Measurements from ENCODE around the gene TRIM41.
"Not testable (repeated sequence)": the region's sequence is repeated elsewhere in the genome, so short reads cannot be mapped to it uniquely, and the experiment has no call there.

TRIM41 gene

GRCh38 chr5:181192337-181193046, 30.6 kb upstream of the TRIM41 start:
- no peak for DNase-seq (ENCODE audit: low read depth in 2 of 2)

GRCh38 chr5:181193656-181194055, 29.4 kb upstream of the TRIM41 start:
- DNase-seq (ENCODE audit: low read depth in 2 of 2), result no peak

GRCh38 chr5:181194489-181195248, 28.4 kb upstream of the TRIM41 start:
- no peak for DNase-seq (ENCODE audit: low read depth in 2 of 2)

DNA sequence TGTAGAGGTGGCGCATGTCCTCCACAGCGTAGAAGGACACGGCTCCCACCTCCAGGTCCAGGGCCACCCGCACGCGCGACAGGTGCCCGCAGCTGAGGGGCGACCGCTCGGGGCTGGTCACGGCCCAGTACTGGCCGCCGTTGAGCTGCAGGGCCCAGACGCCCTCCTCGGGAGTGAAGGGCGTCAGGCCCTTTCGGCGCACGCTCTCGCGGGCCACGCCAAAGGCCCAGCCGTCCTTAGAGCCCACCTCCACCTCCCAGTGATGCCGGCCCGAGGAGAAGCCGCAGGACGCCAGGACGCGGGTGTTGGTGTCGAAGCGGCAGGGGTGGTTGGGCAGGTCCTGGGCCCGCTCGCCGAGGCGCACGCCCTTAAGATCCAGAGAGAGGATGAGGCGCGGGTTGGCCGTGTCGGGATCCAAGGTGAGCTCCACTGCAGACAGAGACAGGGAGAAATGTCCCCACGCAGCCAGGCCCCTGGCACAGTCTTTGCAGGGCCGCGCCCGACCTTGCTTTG, 27.8 kb upstream of the TRIM41 start:
- DNase-seq (ENCODE audit: low read depth in 2 of 2), result no peak

- no peak for DNase-seq (ENCODE audit: low read depth in 2 of 2)
Observed at GRCh38 chr5:181197326-181197951, 25.6 kb upstream of the TRIM41 start.

DNA sequence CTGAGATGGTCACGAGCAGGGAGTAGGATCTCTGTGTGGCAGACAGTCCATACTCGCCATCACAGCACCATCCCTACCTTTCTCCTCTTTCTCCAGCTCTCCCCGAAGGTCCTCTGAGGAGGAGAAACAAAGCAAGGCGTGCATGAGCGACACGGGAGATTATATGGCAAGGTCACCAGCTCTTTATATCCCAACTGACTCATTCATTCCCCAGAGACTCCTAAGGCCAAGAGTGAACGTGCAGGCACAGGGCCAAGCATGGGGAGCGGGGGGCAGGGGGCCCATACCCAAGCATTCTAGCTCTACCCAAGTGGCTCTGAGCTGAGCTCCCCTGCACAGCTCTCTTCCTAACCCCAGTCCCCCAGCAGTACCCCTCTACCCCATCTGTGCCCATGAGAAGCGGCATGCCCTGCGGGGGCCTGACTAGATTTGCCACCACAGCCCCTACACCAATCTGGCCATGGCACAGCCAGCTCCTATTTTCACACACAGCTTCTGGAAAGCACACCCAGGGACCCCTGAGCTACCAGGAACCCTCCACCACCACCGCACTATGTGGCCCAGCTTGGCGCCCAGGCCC, 24.9 kb upstream of the TRIM41 start:
- no peak for DNase-seq (ENCODE audit: low read depth in 2 of 2)

DNA sequence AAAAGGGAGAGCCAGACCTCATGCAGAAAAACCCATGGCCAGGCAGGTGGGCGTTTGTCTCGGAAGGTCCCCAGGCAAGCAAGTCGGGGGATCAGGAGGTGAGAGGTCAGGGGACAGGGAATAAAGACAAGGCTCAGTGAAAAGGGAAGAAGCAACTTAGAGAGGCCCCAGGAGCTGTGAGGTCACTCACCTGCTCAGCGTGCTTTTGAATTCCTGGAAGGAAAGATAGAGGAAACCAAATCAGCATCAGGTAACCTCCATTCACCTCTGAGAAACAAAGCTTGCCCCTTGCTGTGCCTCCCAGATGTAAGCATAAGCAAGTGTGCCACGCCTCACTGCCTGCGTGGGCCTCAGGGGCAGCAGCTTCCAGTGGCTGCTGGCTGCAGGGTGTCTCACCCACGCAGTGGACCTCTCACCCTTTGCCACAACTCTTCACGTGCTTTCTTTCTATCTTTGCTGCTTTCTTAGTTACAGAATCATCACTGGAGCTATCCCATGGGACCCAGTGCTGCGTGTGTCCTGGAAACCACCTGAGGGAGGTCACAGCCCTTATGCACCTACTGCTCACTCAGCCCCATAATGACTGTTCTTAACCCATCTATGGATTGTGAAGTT, 24.1 kb upstream of the TRIM41 start:
- DNase-seq (ENCODE audit: low read depth in 2 of 2), result no peak

GRCh38 chr5:181199881-181200638, 23.0 kb upstream of the TRIM41 start:
- DNase-seq (ENCODE audit: low read depth in 2 of 2), result no peak

DNA sequence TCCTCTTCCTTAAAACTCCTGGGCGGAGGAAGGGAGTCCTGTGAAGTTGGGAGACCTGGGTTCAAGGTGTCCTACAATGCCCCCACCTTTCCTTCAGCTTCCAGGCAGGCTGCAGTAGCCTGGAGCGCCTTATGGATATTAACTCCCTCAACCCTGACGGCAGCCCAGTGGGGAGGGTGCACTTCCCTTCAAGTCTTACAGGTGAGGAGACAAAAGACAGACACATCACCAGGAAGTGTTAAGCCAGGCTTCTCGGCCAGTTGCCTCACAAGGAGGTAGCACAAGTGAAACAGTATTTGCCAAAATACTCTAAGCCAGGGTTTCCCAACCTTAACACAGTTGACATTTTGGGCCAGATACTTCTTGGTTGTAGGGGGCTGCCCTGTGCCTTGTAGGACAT, 22.3 kb upstream of the TRIM41 start:
- no peak for DNase-seq (ENCODE audit: low read depth in 2 of 2)

DNA sequence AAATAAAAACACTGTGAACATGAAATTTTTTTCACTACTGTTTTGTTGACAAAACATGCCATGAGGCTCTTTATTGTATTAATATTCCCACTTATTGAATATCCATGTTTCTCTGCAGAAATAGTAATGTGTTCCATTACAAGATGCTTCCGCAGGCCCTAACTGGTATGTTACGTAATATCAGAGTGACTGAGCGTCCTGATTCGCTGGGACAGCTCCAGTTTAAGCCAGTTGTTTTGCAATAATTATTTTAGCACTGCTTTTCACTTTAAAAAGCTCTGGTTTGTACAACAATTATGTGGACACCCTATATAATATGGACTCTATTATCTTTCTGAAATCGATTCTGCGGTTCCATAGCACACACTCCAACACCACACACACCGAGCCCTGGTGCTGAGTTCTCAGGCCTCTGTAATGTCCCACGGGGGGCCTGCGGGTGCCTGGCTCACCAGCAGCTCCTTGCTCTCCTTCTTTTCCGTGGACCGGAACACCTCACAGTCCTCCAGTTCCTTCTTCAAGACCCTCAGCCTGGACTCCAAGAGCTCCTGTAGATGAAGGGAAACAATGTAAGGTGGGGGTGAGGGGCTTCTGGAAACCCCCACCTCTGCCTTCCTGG, 19.9 kb upstream of the TRIM41 start:
- DNase-seq (ENCODE audit: low read depth in 2 of 2), result no peak

DNA sequence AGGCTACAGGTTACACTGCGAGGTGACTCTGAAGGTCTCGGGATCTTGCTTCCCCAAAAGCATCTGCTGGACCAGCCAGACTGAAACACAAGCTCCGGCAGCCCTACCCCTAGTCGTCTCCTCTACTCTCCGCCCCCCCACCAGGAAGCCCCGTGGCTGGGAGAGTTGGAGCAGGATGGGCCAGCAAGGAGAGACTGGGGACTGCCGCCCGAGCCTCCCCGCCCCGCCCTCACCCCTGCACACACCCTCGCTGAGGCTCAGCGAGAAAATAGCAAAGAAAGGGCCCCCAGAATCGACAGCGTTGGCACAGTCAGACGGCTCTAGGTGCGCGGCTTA, 19.3 kb upstream of the TRIM41 start:
- DNase-seq (ENCODE audit: low read depth in 2 of 2), result no peak

DNA sequence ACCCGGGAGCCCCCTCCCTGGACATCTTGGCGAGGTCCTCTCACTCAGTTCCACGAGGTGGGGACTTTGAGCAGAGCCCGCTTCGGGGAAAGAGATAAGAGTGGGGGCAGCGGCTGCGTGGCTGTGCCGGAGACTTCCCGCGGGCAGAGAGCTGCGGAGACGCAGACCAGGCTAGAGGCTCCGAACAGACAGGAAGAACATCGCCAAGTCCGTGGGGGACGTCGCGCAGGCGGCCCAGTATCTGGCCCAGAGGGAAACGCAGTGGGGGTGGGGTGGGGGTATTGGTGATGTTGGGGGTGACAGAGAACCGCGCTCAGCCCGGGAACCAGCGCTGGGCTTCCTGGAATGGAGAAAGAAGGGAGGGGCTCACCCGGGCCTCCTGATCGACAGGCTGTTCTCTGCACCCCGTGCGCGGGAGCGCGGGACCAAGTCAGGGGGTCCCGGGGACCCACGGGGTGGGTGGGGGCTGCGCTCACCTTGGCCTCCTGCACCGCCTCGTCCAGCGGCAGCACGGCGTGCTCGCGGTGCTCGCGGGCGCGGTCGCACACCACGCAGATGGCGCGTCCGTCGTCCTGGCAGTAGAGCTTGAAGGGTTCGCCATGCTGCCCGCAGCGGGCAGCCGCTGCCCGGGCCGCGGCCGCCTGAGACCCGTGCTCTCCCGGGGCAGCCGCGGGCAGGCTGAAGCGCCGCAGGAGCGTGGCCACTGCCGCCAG, 18.8 kb upstream of the TRIM41 start:
- no peak for DNase-seq (ENCODE audit: low read depth in 2 of 2)

GRCh38 chr5:181204826-181205760, 18.0 kb upstream of the TRIM41 start, which contains the start of gene TRIM7:
Gene TRIM7 (minus strand): TSS chr5:181205196. CDS start chr5:181205110, 86 bp downstream.
- DNase-seq (ENCODE audit: low read depth in 2 of 2), result peak in 1 of 2 experiments; percentile 29

- no peak for DNase-seq (ENCODE audit: low read depth in 2 of 2)
Observed at GRCh38 chr5:181205761-181206649, 17.1 kb upstream of the TRIM41 start.

GRCh38 chr5:181207214-181207959, 15.7 kb upstream of the TRIM41 start:
- DNase-seq (ENCODE audit: low read depth in 2 of 2), result peak; percentile 84 to 96

DNA sequence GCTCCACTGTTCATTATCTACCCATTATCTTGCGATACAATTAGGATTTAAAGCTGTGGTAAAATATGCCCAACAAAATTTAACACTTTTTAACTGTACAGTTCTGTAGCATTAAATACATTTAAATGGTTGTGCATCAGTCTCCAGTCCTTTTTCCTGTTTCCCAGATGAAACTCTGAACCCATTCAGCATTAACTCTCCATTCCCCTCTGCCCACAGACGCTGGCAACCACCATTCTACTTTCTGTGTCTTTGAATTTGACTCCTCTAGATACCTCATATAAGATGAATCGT, 15.2 kb upstream of the TRIM41 start:
- DNase-seq (ENCODE audit: low read depth in 2 of 2), result no peak

DNA sequence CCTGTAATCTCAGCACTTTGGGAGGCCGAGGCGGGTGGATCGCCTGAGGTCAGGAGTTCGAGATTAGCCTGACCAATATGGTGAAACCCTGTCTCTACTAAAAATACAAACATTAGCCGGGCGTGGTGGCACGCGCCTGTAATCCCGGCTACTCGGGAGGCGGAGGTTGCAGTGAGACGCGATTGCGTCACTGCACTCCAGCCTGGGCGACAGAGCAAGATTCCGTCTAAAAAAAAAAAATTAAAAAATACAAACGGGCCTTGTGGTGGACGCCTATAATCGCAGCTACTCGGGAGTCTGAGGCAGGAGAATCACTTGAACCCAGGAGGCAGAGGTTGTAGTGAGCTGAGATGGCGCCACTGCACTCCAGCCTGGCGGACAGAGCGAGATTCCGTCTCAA, 14.1 kb upstream of the TRIM41 start:
- not testable (repeated sequence) for DNase-seq (ENCODE audit: low read depth in 2 of 2)

All from stimulated activated CD4-positive, alpha-beta T cell treated with anti-CD3 and anti-CD28 coated beads, Interleukin-12 subunit alpha, Interleukin-12 subunit beta, amount 100 ng/mL, for 24 hours (primary cell).